GM18907 (cell line): ENCODE measurements around the gene MPDZ.

Source experiments
- ATAC-seq: cut with Tn5 transposase; IDR thresholded peaks from one replicate; pipeline ENCODE4 v1.9.1; 2021; ENCODE audit warnings: mild to moderate bottlenecking, moderate library complexity; ENCODE audit not compliant: unreplicated experiment

MPDZ gene

GRCh38 chr9:13189362-13189761, 90.1 kb downstream of the MPDZ start:
- no peak for ATAC-seq

GRCh38 chr9:13186774-13187173, 92.7 kb downstream of the MPDZ start:
- no peak for ATAC-seq

GRCh38 chr9:13186091-13186490, 93.4 kb downstream of the MPDZ start:
- no peak for ATAC-seq

- ATAC-seq: no peak
Observed at GRCh38 chr9:13181652-13182051, 97.8 kb downstream of the MPDZ start.

GRCh38 chr9:13179257-13179656, 100.2 kb downstream of the MPDZ start:
- no peak for ATAC-seq

- no peak for ATAC-seq
Observed at GRCh38 chr9:13175732-13176131, 103.8 kb downstream of the MPDZ start.

GRCh38 chr9:13174906-13175639, 104.4 kb downstream of the MPDZ start:
- no peak for ATAC-seq

GRCh38 chr9:13173553-13173952, 105.9 kb downstream of the MPDZ start:
- ATAC-seq: no peak

GRCh38 chr9:13171261-13171660, 108.2 kb downstream of the MPDZ start:
- ATAC-seq: no peak

- no peak for ATAC-seq
Observed at GRCh38 chr9:13166996-13167395, 112.5 kb downstream of the MPDZ start.

- ATAC-seq: no peak
Observed at GRCh38 chr9:13165956-13166355, 113.5 kb downstream of the MPDZ start.

GRCh38 chr9:13165236-13165945, 114.1 kb downstream of the MPDZ start:
- no peak for ATAC-seq

- no peak for ATAC-seq
Observed at GRCh38 chr9:13163946-13164345, 115.5 kb downstream of the MPDZ start.

- no peak for ATAC-seq
Observed at GRCh38 chr9:13163287-13163686, 116.2 kb downstream of the MPDZ start.

- ATAC-seq: no peak
Observed at GRCh38 chr9:13160051-13160450, 119.4 kb downstream of the MPDZ start.

- no peak for ATAC-seq
Observed at GRCh38 chr9:13158986-13159385, 120.5 kb downstream of the MPDZ start.

- ATAC-seq: no peak
Observed at GRCh38 chr9:13151489-13151888, 128.0 kb downstream of the MPDZ start.

- no peak for ATAC-seq
Observed at GRCh38 chr9:13149454-13149853, 130.0 kb downstream of the MPDZ start.

- ATAC-seq: no peak
Observed at GRCh38 chr9:13146840-13147239, 132.7 kb downstream of the MPDZ start.

GRCh38 chr9:13145340-13145739, 134.2 kb downstream of the MPDZ start:
- ATAC-seq: no peak

- no peak for ATAC-seq
Observed at GRCh38 chr9:13144166-13144775, 135.2 kb downstream of the MPDZ start.

- no peak for ATAC-seq
Observed at GRCh38 chr9:13143281-13143680, 136.2 kb downstream of the MPDZ start.
